NCI-H82 (cell line): Measurements from ENCODE around the gene ADK.
"Not testable (repeated sequence)": the region's sequence is repeated elsewhere in the genome, so short reads cannot be mapped to it uniquely, and the experiment has no call there.

Experiments
- DNase-seq: peaks from one replicate; lab custom pipeline; 2025; lab: John Stamatoyannopoulos, UW

ADK gene

GRCh38 chr10:74179111-74179710, 28.2 kb downstream of the ADK start:
- no peak for DNase-seq

- no peak for DNase-seq
These were observed 35.7 kb downstream of the ADK start for GRCh38 chr10:74186678-74187077.

- no peak for DNase-seq
These were observed 36.2 kb downstream of the ADK start for GRCh38 chr10:74187237-74187636.

- DNase-seq: not testable (repeated sequence)
These were observed 37.6 kb downstream of the ADK start for GRCh38 chr10:74188617-74189016.

- DNase-seq: no peak
These were observed 39.0 kb downstream of the ADK start for GRCh38 chr10:74189999-74190421.

- no peak for DNase-seq
These were observed 39.5 kb downstream of the ADK start for GRCh38 chr10:74190494-74190893.

GRCh38 chr10:74194545-74194944, 43.5 kb downstream of the ADK start:
- no peak for DNase-seq

GRCh38 chr10:74194999-74195398, 44.0 kb downstream of the ADK start:
- DNase-seq: no peak

- no peak for DNase-seq
These were observed 48.3 kb downstream of the ADK start for GRCh38 chr10:74199315-74199714.

GRCh38 chr10:74202356-74202755, 51.3 kb downstream of the ADK start:
- no peak for DNase-seq

GRCh38 chr10:74206746-74207145, 55.7 kb downstream of the ADK start:
- DNase-seq: no peak

- no peak for DNase-seq
These were observed 56.9 kb downstream of the ADK start for GRCh38 chr10:74207691-74208480.

GRCh38 chr10:74208997-74209396, 58.0 kb downstream of the ADK start:
- no peak for DNase-seq

GRCh38 chr10:74213019-74213418, 62.0 kb downstream of the ADK start:
- DNase-seq: no peak

GRCh38 chr10:74213571-74214162, 62.6 kb downstream of the ADK start:
- peak; percentile 21 for DNase-seq

- DNase-seq: not testable (repeated sequence)
These were observed 66.1 kb downstream of the ADK start for GRCh38 chr10:74217110-74217509.

GRCh38 chr10:74222467-74222866, 71.4 kb downstream of the ADK start:
- not testable (repeated sequence) for DNase-seq

GRCh38 chr10:74223755-74224529, 72.9 kb downstream of the ADK start:
- no peak for DNase-seq

GRCh38 chr10:74227697-74228424, 76.8 kb downstream of the ADK start:
- DNase-seq: no peak

GRCh38 chr10:74231375-74231774, 80.4 kb downstream of the ADK start:
- no peak for DNase-seq

GRCh38 chr10:74233281-74233680, 82.3 kb downstream of the ADK start:
- DNase-seq: no peak

GRCh38 chr10:74234569-74234968, 83.5 kb downstream of the ADK start:
- DNase-seq: no peak
